ENCODE measurements around the gene RNF213. TPM values are rescaled to one million over a fixed set of nuclear protein-coding genes. Genes with fewer than 3 reads are reported as not detected.
"Not testable (repeated sequence)": the region's sequence is repeated elsewhere in the genome, so short reads cannot be mapped to it uniquely, and the experiment has no call there.

RNF213 gene
- total RNA-seq, 2 experiments from 2014 or later: 152 TPM

DNA sequence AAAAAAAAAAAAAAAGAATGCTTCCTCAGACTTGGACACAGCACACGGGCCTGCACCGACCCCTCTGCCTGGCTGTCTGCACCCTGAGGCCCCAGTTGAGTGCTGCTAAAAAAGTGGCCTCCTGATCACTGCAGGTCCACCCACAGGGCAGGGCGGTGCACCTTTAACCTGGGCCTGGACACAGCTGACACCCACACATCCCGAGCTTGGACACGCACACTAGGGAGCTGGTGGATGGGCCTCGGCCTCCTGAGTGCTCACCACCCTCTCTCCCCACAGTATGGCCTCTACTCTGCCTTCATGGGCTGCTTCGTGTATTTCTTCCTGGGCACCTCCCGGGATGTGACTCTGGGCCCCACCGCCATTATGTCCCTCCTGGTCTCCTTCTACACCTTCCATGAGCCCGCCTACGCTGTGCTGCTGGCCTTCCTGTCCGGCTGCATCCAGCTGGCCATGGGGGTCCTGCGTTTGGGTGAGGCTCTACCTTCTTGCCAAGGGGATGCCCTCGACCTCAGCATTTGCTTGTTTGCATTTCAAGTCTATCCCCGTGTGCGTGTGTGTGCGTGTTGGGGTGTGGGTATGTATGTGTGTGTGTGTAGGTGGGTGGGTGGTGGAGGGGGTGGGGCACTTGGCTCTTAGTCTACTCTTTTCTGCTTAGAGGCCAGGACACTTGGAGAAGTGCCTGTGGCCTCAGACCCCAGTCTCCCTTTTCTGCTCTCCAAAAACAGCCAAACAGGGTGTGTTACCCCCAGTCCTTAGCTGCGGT, 38.1 kb upstream of the RNF213 start:
- ChIA-PET CTCF (interaction anchor here (0.7 kb wide), 1 partner anchor 1070 kb away, joined by 3 read pairs; no protein-coding TSS in a partner anchor), POLR2A (no interaction called here)

DNA sequence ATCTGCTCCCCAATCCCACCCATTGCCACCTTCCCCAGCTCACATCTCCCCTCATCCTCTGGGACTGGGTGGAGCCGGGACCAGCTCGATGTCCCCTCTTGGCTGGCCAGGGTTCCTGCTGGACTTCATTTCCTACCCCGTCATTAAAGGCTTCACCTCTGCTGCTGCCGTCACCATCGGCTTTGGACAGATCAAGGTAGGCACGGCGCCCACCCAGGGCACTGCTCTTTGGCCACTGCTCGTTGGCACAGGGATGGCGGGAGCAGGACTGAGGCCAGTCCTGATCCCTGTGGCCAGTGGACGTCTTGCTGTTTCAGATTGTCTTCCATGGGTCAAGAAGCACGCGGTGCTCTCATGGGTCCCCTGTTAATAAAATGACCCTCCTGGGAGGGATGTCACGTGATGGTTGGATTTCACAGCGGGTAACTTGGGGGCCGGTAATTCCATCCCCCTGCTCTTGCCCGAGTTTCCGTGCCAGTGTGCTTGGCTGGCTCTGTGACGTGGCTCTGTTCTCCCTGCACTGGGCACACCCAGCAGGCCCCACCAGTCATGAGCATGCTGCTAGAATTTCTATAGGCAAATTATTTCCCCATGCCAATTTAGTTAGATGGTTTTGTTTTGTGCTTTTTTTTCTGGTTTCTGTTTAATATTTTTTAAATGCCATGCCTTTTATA, 37.4 kb upstream of the RNF213 start:
- CTCF ChIA-PET: no interaction called here
- POLR2A ChIA-PET: no interaction called here

DNA sequence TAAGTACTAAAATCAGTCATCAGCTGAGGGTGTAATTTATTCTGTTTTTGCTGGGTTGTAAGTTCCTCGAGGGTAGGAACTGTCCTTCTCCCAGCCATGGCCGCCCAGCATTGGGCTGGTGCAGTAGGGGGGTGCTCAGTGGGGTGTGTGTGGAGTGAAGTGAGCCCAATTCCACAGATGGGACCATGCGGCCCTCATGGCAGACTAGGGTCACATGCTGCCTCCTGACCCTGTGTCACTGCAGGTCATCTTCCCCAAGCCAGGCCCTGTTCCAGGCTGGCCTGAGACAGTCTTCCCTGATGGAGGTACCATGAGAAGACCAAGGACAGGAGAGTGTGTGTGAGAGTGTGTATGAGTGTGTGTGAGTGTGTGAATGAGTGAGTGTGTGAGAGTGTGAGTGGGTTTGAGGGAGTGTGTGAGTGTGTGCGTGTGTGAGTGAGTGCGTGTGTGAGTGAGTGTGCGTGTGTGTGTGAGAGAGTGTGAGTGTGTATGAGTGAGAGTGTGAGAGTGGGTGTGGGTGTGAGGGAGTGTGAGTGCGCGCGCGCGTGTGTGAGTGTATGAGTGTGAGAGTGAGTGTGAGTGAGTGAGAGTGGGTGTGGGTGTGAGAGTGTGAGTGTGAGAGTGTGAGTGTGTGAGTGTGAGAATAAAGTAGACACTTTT, 36.7 kb upstream of the RNF213 start:
- CTCF ChIA-PET: no interaction called here
- POLR2A ChIA-PET: no interaction called here

DNA sequence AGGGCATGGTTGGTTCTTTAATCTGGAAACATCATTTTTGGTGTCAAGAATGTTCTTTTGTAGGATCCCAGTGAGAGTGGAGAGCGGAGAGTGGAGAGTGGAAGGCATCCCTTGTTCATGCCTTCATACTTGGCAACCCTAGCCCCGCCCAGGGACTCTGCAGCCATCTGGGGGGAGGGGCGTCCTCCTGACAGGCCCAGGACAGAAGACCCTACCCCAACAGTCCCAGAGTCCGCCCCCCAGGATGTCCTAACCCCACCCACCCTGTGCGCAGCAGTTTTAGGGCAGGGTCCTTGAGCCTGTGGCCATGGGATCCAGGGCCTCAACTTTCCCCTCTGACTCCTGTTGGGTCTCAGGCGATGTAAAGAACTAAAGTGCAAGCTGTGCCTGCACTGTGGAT, 36.0 kb upstream of the RNF213 start:
- CTCF ChIA-PET: no interaction called here

DNA sequence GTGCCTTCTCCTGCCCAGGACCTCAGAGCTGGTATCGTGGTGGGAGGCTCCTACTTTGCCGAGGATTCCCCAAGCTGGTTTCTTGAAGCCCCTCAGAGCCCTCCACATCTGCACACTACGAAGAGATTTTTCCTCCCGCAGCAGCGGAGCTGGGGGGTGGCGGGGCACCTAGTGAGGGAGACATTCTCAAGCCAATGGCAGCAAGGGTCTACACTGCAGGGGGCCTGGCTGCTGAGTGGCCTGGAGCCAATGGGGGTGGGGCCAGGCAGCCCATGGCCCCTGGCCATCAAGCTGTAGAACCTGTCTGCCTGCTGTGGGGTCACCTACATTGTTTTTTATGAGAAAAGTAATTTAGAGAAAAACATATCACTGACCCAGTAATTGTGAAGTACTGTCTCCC, 35.4 kb upstream of the RNF213 start:
- ChIA-PET POLR2A (interaction anchor here (0.6 kb wide), 1 partner anchor 106 kb away, joined by 10 read pairs; no protein-coding TSS in a partner anchor), CTCF (no interaction called here)

More for the DNA sequence above, 36.0 kb upstream of the RNF213 start:
- POLR2A ChIA-PET: no interaction called here

DNA sequence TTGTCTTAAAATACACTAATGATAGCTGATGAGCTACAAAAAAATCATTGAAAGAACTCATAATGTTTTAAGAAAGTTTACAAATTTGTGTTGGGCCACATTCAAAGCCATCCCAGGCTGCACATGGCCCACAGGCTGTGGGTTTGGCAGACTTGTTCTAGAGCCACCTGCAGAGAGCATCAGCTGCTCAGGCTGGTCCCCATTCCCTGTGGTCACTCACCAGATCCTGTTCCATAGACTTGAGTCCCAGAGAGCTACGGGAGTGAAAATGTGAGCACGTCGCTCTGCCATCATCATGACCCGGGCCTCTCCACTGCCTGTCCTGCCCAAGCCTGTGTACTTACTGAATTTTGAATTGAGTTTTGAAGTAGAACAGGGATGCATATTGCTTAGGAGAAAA, 33.5 kb upstream of the RNF213 start:
- ChIA-PET CTCF (interaction anchor here (0.9 kb wide), 1 partner anchor 145 kb away, joined by 3 read pairs; no protein-coding TSS in a partner anchor), POLR2A (no interaction called here)

DNA sequence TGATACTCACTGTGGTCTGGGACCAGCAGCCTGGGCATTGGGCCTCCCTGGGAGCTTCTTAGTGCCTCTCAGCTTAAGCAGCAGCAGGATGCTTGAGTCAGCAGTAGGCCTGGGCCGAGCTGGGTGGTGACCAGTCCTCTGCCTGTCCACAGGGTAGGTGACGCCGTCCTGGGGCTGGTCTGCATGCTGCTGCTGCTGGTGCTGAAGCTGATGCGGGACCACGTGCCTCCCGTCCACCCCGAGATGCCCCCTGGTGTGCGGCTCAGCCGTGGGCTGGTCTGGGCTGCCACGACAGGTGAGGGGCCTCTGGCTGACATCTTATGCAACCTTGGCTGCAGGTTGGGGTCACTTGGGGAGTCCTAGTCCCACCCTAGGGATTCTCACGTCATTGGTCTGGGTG, 33.0 kb upstream of the RNF213 start:
- ChIA-PET CTCF (no interaction called here), POLR2A (no interaction called here)

DNA sequence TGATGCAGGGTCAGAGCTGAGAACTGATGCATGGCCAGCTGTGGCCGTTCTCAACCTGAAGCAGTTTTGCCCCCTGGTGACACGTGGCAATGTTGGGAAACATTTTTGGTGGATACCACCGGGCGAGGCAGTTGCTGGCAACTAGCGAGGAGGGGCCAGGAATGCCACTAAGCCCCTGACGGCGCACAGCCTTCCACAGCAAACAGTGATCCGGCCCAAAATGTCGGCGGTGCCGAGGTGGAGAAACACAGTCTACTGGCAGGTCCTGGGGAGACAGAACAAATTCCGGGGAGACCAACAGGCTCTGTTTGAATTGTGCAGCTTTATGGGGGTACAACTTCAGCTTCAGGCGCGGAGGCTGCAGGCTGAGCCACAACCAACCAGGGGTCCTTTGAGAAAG, 32.2 kb upstream of the RNF213 start:
- CTCF ChIA-PET: no interaction called here
- POLR2A ChIA-PET: no interaction called here

DNA sequence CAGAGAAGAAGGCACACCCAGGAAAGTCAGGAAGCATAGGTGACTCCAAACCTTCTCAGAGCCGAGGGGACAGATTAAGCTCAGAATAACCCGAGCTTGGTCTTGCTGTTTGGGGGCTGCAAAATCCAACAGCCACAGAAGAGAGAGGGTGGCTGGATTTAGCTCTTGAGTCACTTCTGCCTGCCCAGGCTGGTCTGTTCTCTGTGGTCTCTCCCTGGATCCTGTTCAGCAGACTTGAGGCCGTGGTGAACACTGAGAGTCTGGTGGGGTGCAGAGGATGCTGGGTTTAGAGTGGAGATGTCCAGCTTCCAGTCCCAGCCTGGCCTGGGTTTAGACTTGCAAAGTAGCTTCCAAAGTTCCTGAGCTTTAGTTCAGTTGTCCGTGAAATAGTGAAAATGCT, 31.6 kb upstream of the RNF213 start:
- POLR2A ChIA-PET: no interaction called here
- CTCF ChIA-PET: no interaction called here

DNA sequence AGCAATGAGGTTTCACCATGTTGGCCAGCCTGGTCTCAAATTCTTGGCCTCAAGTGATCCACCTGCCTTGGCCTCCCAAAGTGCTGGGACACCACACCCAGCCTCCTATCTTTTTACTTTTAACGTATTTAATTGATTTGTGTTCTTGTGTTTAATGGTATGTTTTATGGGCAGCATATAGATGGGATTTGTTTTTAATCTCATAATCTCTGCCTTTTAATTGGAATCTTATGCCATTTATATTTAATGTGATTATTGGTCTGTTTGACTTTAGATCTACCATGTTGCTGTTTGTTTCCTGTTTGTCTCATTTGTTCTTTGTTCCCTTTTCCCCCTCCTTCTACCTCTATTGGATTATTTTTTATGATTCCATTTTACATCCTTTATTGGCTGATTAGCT, 28.2 kb upstream of the RNF213 start:
- POLR2A ChIA-PET: no interaction called here
- CTCF ChIA-PET: no interaction called here

DNA sequence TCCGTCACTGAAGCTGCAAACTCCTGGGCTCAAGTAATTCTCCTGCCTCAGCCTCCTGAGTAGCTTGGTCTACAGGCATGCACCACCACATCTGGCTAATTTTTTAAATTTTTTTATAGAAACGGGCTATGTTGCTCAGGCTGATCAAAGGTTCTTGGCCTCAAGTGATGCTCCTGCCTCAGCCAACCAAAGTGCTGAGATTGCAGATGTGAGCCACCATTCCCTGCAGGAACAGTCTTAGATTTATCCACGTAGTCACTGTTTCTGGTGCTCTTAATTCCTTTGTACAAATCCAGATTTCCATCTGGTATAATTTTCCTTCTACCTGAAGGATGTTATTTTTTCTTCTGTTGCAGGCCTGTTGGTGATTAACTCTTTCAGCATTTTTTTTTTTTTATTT, 27.4 kb upstream of the RNF213 start:
- ChIA-PET POLR2A (no interaction called here), CTCF (no interaction called here)

DNA sequence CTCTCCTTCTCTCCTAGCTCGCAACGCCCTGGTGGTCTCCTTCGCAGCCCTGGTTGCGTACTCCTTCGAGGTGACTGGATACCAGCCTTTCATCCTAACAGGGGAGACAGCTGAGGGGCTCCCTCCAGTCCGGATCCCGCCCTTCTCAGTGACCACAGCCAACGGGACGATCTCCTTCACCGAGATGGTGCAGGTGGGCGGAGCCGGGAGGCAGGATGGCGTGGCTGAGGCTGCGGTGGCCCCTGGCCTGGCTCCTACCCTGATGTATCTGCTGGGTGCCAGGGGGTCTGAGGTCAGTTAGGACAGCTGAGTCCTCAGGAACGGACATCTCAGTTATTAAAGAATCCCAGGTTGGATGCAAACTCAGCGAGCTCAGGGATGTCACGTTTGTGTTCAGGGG, 23.7 kb upstream of the RNF213 start:
- POLR2A ChIA-PET: no interaction called here
- CTCF ChIA-PET: interaction anchor here (1.0 kb wide), 1 partner anchor 135 kb away, joined by 3 read pairs; the partner anchor contains the start of gene GAA

DNA sequence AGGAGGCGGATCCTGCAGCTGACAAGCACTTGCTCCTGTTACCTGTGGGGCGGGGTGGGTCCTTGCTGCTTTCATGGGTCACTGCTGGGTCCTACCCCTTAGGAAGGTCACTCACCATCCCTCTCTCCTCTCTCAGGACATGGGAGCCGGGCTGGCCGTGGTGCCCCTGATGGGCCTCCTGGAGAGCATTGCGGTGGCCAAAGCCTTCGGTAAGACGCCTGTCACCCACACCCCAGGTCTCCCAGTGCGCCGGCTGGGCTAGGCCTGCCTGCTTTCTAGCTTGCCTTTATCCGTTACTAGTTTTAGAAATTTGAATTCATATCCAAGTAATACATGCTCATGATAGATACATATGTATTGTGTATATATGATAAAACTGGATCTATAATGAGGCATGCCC, 23.3 kb upstream of the RNF213 start:
- CTCF ChIA-PET: interaction anchor here (1.0 kb wide), 1 partner anchor 136 kb away, joined by 3 read pairs; the partner anchor contains the start of gene GAA
- POLR2A ChIA-PET: no interaction called here

DNA sequence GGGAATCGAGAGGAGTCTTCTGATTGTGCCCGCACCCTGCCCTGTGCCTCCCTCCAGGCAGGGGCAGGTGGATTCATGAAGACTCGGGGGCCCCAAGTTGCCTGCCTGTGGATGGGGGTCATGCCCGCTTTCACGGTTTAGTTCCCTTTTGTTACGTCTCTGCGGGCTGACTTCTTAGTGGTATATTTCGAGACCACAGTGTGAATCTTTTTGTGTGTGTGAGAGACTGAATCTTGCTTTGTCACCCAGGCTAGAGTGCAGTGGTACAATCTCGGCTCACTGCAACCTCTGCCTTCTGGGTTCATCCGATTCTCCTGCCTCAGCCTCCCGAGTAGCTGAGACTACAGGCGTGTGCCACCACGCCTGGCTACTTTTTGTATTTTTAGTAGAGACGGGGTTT, 18.1 kb upstream of the RNF213 start:
- POLR2A ChIA-PET: no interaction called here
- CTCF ChIA-PET: no interaction called here

DNA sequence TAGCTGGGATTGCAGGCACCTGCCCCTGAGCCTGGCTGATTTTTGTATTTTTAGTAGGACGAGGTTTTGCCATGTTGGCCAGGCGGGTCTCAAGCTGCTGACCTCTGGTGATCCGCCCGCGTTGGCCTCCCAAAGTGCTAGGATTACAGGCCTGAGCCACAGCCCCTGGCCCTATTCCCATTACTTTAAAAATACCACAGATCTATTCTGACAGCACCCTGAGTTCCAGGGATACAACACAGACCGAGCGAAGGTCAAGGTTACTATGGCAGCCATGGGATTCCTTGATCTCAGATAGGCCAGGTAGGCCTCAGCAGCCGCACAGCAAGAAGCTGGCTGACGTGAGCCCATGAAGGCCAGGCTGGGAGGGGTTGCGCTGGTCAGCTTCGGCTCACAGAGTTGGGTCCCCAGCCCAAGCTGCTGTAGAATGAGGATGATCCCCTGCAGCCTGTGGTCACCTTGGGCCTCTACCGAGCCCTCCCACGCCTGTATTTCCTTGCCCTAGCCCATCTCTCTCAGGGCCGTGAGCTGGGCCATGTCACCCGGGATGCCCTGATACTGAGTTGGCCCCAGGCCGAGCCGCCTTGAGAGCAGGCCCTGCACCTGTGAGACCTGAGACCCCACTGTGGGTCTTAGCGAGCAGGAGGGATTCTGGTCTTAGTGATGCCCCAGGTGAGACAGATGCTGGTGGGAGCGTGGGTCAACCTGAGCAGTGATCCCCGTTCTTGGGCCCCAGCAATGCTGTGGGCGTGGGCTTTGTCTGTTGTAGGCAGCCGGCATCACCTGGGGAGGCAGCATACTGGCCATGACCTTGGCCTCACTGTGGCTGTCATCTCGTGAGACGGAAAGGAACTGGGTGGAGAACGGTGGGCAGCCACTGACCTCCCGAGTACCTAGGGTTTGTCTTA, 16.9 kb upstream of the RNF213 start:
- ChIA-PET POLR2A (interaction anchor here (0.6 kb wide), 1 partner anchor 23 kb away, joined by 3 read pairs; no protein-coding TSS in a partner anchor), CTCF (no interaction called here)

DNA sequence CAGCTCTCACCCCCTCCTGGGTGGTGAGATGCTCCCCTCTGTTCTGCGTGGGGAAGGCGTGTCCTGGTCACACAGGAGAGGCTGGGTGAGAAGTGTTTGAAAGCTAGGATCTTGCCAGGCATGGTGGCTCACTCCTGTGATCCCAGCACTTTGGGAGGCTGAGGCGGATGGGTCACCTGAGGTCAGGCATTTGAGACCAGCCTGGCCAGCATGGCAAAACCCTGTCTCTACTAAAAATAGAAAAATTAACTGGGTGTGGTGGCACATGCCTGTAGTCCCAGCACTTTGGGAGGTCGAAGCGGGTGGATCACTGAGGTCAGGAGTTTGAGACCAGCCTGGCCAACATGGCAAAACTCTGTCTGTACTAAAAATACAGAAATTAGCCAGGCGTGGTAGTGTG, 16.2 kb upstream of the RNF213 start:
- POLR2A ChIA-PET: interaction anchor here (0.6 kb wide), 1 partner anchor 98 kb away, joined by 4 read pairs; no protein-coding TSS in a partner anchor
- CTCF ChIA-PET: not testable (repeated sequence)

DNA sequence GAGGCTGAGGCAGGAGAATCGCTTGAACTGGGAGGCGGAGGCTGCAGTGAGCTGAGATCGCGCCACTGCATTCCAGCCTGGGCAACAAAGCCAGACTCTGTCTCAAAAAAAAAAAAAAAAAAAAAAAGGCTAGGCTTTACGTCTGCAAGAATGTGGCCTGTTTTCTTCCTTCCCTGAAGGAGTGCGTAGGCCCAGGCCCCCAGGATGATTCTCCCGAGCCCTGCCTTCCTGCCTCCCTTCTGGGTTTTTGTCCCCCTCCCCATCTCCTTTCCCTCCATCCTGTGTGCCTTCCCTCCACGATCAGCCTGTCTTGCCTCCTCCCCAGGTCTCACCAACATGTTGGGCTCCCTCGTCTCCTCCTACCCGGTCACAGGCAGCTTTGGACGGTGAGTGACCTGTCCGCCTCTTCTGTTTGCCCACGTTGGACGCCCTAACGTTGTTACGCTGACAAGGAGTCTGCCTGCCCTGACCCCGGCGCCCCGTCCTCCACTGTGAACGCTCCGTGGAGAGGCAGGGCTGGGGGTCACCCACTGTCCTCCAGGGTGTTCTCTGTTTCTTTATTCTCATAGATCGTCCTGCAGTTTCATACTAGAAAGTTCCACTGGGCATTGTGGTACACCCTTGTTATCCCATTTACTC, 15.7 kb upstream of the RNF213 start:
- ChIA-PET POLR2A (interaction anchor here (0.6 kb wide), 1 partner anchor 99 kb away, joined by 4 read pairs; no protein-coding TSS in a partner anchor), CTCF (no interaction called here)

DNA sequence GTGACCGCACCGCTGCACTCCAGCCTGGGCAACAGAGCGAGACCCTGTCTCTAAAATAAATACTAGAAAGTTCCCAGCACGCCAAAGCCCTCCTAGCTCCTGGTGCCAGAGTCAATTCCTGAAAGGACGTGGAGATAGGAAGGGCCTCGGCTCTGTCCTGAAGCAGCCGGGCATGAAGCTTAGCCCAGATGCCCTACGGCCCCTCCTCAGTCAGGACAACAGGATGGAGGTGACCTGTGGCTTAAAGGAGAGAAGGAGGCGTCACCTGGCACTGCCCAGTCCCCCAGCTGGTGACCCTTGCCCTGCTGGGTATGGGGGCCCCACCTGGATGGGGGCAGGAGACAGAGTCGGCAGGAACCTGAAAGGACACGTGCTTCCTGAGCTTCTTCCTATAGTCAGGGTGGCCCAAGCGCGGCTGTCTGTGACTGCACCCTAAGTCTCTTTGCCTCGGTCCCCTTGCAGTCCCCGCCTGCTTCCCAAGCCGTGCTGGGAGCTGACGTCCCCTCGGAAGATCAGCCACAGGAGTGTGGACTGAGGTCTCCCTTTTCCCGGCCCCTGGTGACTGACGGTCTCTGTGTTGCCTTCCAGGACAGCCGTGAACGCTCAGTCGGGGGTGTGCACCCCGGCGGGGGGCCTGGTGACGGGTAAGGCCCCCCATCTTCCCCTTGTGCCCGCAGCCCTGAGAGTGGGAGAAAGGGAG, 14.9 kb upstream of the RNF213 start:
- ChIA-PET POLR2A (no interaction called here), CTCF (no interaction called here)

DNA sequence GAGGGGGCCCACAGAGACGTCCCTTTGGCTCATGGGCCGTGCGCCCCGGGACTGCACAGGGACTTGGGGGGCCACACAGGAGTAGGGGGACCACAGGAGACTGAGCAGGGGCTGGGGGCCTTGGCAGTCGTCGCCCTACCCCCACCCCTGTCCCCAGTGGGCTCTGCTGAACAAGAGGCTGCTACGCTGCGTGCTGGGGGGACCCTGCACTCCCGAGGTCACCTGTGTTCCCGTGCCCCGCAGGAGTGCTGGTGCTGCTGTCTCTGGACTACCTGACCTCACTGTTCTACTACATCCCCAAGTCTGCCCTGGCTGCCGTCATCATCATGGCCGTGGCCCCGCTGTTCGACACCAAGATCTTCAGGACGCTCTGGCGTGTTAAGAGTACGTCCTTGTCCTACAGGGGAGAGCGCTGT, 14.4 kb upstream of the RNF213 start:
- POLR2A ChIA-PET: no interaction called here
- CTCF ChIA-PET: no interaction called here

All from activated CD8-positive, alpha-beta memory T cell treated with anti-CD3 and anti-CD28 coated beads for 36 hours (primary cell).